ENCODE results near the gene XAGE1B. TPM values are rescaled to one million over a fixed set of nuclear protein-coding genes. Genes with fewer than 3 reads are reported as not detected.
"Not testable (repeated sequence)": the region's sequence is repeated elsewhere in the genome, so short reads cannot be mapped to it uniquely, and the experiment has no call there.

The XAGE1B gene
- total RNA-seq, 4 donors from 2014 or later = not detected

DNA sequence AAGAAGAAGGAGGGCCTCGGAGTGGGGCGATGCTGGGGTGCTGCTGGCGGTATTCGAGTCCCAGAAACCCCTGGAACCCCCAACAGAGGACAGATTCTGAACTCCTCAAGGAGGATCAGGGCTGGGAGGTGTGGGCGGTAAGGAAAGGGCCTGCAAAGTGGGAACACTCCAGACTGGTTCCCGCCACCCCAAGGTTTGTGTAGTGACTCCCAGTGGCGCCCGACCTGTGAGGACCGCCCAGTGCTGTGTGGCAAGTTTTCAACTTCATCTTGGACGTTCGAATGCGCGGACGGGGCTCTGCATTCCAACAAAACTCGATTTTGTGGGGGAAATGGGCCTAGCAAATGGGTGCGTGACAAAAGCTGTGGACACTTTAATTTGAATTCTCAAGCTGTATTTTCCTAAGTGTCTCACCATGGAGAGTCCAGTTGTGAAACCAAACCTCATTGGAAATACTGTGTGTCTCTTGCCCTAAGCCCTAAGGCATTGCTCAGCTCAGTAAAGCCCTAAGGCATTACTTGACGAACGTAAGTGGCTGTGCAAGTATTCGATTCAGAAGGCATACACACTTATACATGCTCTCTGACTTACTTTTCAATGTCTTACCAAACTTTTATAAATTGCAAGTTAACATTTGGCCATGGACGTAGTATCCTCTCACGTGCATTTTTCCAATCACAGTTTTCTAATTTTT is 27.4 kb upstream of the XAGE1B start:
- Histone ChIP-seq H3K4me1 (no peaks in the 10 kb centered on the region), H3K36me3 (no peaks in the 10 kb centered on the region), H3K9me3 (no peaks in the 10 kb centered on the region), H3K4me3 (no peak overlapping the region), H3K27me3 (no peaks in the 10 kb centered on the region), H3K27ac (no peak overlapping the region)
- DNase-seq = no peak
- TF ChIP-seq, protein P1, sequence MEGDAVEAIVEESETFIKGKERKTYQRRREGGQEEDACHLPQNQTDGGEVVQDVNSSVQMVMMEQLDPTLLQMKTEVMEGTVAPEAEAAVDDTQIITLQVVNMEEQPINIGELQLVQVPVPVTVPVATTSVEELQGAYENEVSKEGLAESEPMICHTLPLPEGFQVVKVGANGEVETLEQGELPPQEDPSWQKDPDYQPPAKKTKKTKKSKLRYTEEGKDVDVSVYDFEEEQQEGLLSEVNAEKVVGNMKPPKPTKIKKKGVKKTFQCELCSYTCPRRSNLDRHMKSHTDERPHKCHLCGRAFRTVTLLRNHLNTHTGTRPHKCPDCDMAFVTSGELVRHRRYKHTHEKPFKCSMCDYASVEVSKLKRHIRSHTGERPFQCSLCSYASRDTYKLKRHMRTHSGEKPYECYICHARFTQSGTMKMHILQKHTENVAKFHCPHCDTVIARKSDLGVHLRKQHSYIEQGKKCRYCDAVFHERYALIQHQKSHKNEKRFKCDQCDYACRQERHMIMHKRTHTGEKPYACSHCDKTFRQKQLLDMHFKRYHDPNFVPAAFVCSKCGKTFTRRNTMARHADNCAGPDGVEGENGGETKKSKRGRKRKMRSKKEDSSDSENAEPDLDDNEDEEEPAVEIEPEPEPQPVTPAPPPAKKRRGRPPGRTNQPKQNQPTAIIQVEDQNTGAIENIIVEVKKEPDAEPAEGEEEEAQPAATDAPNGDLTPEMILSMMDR (IDR thresholded peaks at IDR 0.05) = no peak
- TF ChIP-seq POLR2A (IDR thresholded peaks at IDR 0.05) = no peak

DNA sequence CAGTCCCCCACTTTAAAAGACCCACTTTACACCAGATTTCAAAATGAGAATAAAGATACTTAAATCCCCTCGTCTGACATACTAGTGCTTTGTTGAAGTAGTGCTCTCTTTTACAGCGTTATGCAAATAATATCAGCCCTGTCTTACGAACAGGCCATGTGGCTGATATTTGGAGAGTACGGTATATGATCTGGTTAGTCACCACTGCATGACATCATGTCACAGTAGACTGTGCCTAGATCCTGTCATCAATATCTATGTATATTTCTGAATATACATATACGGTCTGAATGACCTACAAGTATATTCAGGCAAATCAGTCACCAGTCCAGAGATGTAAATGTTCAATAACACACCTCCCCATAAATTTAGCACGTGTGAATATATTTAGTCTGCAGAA is 25.4 kb upstream of the XAGE1B start:
- TF ChIP-seq POLR2A (IDR thresholded peaks at IDR 0.05) = no peak
- TF ChIP-seq, protein P1 (IDR thresholded peaks at IDR 0.05) = no peak
- H3K4me1 ChIP-seq = no peaks in the 10 kb centered on the region
- no peaks in the 10 kb centered on the region for H3K9me3 ChIP-seq
- H3K27ac ChIP-seq = no peak overlapping the region
- H3K27me3 ChIP-seq = no peaks in the 10 kb centered on the region
- DNase-seq = no peak
- H3K4me3 ChIP-seq = no peak overlapping the region
- no peaks in the 10 kb centered on the region for H3K36me3 ChIP-seq

DNA sequence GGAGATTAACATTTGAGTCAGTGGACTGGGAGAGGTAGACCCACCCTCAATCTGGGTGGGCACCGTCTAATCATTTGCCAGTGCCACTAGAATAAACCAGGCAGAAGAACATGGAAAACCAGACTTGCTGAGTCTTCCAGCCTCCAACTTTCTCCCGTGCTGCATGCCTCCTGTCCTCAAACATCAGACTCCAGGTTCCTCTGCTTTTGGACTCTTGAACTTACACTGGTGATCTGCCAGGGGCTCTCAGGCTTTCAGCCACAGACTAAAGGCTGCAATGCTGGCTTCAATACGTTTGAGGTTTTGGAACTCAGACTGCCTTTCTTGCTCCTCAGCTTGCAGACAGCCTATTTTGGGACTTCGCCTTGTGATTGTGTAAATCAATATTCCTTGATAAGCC is 24.2 kb upstream of the XAGE1B start:
- not testable (repeated sequence) for H3K9me3 ChIP-seq, H3K4me1 ChIP-seq, H3K36me3 ChIP-seq, H3K4me3 ChIP-seq, H3K27me3 ChIP-seq, DNase-seq, H3K27ac ChIP-seq

DNA sequence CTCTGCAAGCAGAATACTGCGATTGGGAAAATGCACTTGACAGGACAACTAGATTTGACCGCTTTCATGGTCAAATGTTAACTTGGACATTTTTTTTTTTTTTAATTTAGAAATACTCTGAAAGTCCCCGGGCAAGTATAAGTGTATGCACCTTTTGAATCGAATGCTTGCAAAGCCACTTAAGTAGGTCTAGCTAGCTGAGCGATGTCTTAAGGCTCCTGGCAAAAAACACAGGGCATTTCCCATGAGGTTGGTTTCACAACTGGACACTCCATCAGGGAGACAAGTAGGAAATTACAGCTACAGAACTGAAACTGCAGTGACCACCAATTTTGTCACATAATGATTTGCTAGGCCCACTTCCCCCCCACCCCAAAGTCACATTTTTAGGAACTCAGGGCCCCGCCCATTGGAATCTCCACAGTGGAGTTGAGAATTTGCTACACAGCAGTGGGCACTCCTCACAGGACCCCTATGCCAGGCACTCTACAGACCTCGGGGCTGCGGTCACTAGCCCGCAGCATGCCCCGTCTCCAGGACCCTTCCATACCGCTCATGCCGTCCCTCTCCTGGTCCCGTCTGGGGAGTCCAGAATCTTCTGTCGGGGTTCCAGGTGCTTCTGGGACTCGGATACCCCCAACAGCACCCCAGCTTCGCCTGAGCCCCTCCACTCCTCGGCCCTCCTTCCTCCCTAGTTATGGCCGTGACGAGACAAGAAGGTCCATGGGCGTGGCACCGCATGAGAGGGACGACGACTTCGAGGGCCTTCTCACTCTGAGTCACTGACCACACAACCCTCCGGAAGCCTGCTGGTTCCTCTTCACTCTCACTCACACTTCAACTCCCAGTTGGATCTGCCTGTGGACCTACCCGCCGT is 515 bp downstream of the XAGE1B start:
- not testable (repeated sequence) for H3K27me3 ChIP-seq, H3K4me1 ChIP-seq, H3K9me3 ChIP-seq, H3K36me3 ChIP-seq, H3K4me3 ChIP-seq, DNase-seq, H3K27ac ChIP-seq

DNA sequence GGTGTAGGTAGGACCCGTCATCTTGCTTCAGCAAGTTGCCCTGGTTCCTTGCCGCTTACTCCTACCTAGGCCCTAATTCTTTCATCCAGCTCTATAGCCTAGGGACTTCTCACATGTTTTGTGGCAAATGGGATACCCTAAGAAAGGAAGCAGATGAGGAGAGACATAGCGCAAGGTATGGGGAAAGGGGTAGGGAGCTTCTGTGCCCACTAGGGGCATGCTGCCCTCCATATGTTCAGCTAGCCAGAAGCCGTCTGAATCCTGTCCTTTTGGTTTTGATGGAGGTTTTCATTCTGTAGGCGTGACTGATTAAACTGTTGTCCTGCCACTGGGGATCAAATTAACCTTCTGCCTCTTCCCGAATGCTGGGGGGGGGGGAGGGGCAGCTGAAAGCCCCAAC is 5.7 kb downstream of the XAGE1B start:
- H3K4me3 ChIP-seq, H3K4me1 ChIP-seq, H3K9me3 ChIP-seq, H3K36me3 ChIP-seq, H3K27ac ChIP-seq, DNase-seq, H3K27me3 ChIP-seq: not testable (repeated sequence)

DNA sequence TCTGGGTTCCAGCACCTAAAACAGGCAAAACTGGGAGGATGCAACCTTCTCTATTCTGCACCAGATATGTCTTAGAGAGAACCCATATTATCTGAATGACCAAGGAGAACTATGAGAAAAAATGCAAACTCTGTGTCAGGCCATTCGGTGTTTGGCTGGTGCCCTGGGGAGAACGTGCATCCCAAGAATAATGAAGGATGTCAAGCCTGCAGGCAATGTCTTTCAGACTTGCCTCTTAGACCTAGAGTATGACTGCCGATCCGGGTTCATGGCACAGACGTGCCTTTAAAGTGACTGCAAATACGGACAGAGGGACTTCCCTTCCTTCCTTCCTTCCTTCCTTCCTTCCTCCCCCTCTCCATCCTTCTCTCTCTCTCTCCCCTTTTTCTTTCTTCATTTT is 6.9 kb downstream of the XAGE1B start:
- Histone ChIP-seq H3K27me3 (no peaks in the 10 kb centered on the region), H3K4me3 (no peak overlapping the region), H3K4me1 (no peaks in the 10 kb centered on the region), H3K27ac (no peak overlapping the region), H3K9me3 (no peaks in the 10 kb centered on the region), H3K36me3 (no peaks in the 10 kb centered on the region)
- TF ChIP-seq, protein P1 (IDR thresholded peaks at IDR 0.05) = no peak
- TF ChIP-seq POLR2A (IDR thresholded peaks at IDR 0.05) = no peak
- DNase-seq = no peak

DNA sequence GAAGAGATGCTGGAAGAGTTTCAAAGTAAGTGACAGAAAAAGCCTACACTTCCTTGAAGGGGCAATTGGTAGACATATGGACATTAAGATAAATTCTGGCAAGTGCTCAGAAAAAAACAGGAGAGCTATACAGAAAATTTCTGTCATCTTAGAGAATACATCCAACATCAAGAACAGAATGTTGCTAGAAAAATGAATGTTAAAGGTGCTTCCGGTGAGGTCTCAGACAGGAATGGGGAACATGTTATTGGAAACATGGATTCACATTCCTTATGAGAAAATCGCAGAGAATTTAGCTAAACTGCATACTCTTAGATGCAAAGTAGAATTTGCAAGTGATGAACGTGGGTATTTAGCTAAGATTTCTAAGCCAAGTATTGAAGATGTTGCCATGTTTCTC is 9.5 kb downstream of the XAGE1B start:
- H3K4me3 ChIP-seq = no peak overlapping the region
- no peak overlapping the region for H3K27ac ChIP-seq
- H3K36me3 ChIP-seq = no peaks in the 10 kb centered on the region
- H3K4me1 ChIP-seq = no peaks in the 10 kb centered on the region
- DNase-seq = no peak
- no peaks in the 10 kb centered on the region for H3K9me3 ChIP-seq
- TF ChIP-seq, protein P1 (IDR thresholded peaks at IDR 0.05) = no peak
- TF ChIP-seq POLR2A (IDR thresholded peaks at IDR 0.05) = no peak
- H3K27me3 ChIP-seq = no peaks in the 10 kb centered on the region

Measured in Peyer's patch (tissue), 4 donors.